Neural progenitor cell (in vitro differentiated cells): ENCODE measurements around the gene TRIM63. TPM values are rescaled to one million over a fixed set of nuclear protein-coding genes. Genes with fewer than 3 reads are reported as not detected.

Experiments used
- DNase-seq: peaks from one replicate; pipeline ENCODE4 v3.0.0-alpha.2; 2016; ENCODE audit warnings: low spot score
- H2AFZ ChIP-seq: fragments of 200-600 bp; sonication (generic); replicated peaks from 2 replicates; pipeline ENCODE4 v1.6.1; 2016; ENCODE audit warnings: antibody characterized with exemption
- H3F3A ChIP-seq: fragments of 200-600 bp; sonication (generic); 2 replicates; pipeline ENCODE4 v1.6.1; 2016; ENCODE audit warnings: antibody characterized with exemption, low read depth
- H3K27ac ChIP-seq: fragments of 200-600 bp; sonication (generic); 2 replicates; pipeline ENCODE4 v1.5.1; 2016; ENCODE audit warnings: mild to moderate bottlenecking
- H3K27me3 ChIP-seq: fragments of 200-600 bp; sonication (generic); 2 replicates; pipeline ENCODE4 v1.6.1; 2016; ENCODE audit warnings: mild to moderate bottlenecking, moderate library complexity
- H3K36me3 ChIP-seq: fragments of 200-600 bp; sonication (generic); 2 replicates; pipeline ENCODE4 v1.5.1; 2016
- H3K4me1 ChIP-seq: fragments of 200-600 bp; sonication (generic); 2 replicates; pipeline ENCODE4 v1.6.1; 2016; ENCODE audit warnings: mixed run types
- H3K4me2 ChIP-seq: fragments of 200-600 bp; sonication (generic); 2 replicates; pipeline ENCODE4 v1.6.1; 2016
- H3K4me3 ChIP-seq: fragments of 200-600 bp; sonication (generic); 2 replicates; pipeline ENCODE4 v1.5.1; 2016
- H3K79me2 ChIP-seq: fragments of 200-600 bp; sonication (generic); 2 replicates; pipeline ENCODE4 v1.6.1; 2016; ENCODE audit warnings: low read depth
- H3K9ac ChIP-seq: fragments of 200-600 bp; sonication (generic); 2 replicates; pipeline ENCODE4 v1.6.1; 2016
- H3K9me3 ChIP-seq: fragments of 200-600 bp; sonication (generic); 2 replicates; pipeline ENCODE4 v1.5.1; 2016; ENCODE audit warnings: low read depth
- H4K20me1 ChIP-seq: fragments of 200-600 bp; sonication (generic); 2 replicates; pipeline ENCODE4 v1.6.1; 2016; ENCODE audit warnings: low read depth
- H3K27ac Mint-ChIP-seq: 3 replicates; pipeline ENCODE4 v1.8.0; 2021; ENCODE audit warnings: mixed read lengths
- H3K27me3 Mint-ChIP-seq: 2 replicates; pipeline ENCODE4 v1.8.0; 2022; ENCODE audit warnings: low read depth, mild to moderate bottlenecking, inconsistent platforms, moderate library complexity, mixed read lengths; ENCODE audit not compliant: insufficient read depth
- H3K36me3 Mint-ChIP-seq: 3 replicates; pipeline ENCODE4 v1.8.0; 2021; ENCODE audit warnings: mixed read lengths
- H3K4me1 Mint-ChIP-seq: 3 replicates; pipeline ENCODE4 v1.8.0; 2021; ENCODE audit warnings: mixed read lengths
- H3K4me3 Mint-ChIP-seq: 3 replicates; pipeline ENCODE4 v1.8.0; 2021; ENCODE audit warnings: mild to moderate bottlenecking, moderate library complexity, mixed read lengths
- H3K9me3 Mint-ChIP-seq: 3 replicates; pipeline ENCODE4 v1.8.0; 2020; ENCODE audit warnings: mixed read lengths
- EZH2 ChIP-seq: fragments of 200-600 bp; sonication (generic); IDR thresholded peaks from 2 replicates; pipeline ENCODE4 v1.6.1; 2017; ENCODE audit warnings: antibody characterized with exemption, mild to moderate bottlenecking, moderate library complexity
- EZH2phosphoT487 ChIP-seq: fragments of 200-600 bp; sonication (generic); IDR thresholded peaks from 2 replicates; pipeline ENCODE4 v1.6.1; 2017; ENCODE audit warnings: antibody characterized with exemption
- small RNA-seq: library from RNA; depleted of rRNA; stranded (forward); fragments of <200 nt; gene quantifications from one replicate; pipeline ENCODE3, GENCODE V24; 2015
- total RNA-seq: library from RNA; depleted of rRNA; stranded (reverse); fragments of >200 nt; gene quantifications from 2 replicates; pipeline ENCODE4 v1.2.3, GENCODE V29; 2015; ENCODE audit warnings: low replicate concordance
- TF ChIP-seq, protein P1 (sequence below): fragments of 200-600 bp; sonication (generic); IDR thresholded peaks from 2 replicates; pipeline ENCODE4 v1.5.1; 2017; ENCODE audit warnings: antibody characterized with exemption, mild to moderate bottlenecking

TRIM63 gene
- total RNA-seq, 1 donor from 2014 or later, result not detected

DNA sequence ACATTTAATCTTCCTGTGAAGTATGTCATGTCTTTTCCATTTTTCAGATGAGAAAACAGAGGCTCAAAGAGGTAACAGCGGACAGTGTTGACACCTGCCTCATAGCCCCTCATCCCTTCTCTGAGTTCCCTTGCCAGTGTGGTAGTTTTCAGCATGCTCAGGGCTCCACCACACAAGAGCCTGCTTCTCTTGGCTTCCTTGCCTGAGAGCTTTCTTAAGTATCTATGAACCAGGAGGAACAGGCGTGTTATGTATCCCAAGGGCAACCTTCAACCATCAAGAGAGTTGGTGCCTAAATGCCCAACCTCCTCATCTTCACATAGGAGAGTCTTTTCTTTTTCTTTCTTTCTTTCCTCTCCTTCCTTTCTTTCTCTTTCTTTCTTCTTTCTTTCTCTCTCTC lies 63.7 kb downstream of the TRIM63 start:
- no peaks in the 10 kb centered on the region for H3K9me3 ChIP-seq
- peaks cover 7% of the 10 kb centered on the region for H3F3A ChIP-seq
- H3K9ac ChIP-seq, result no peak overlapping the region
- TF ChIP-seq EZH2, result no peak
- no peak for TF ChIP-seq EZH2phosphoT487
- TF ChIP-seq, protein P1, sequence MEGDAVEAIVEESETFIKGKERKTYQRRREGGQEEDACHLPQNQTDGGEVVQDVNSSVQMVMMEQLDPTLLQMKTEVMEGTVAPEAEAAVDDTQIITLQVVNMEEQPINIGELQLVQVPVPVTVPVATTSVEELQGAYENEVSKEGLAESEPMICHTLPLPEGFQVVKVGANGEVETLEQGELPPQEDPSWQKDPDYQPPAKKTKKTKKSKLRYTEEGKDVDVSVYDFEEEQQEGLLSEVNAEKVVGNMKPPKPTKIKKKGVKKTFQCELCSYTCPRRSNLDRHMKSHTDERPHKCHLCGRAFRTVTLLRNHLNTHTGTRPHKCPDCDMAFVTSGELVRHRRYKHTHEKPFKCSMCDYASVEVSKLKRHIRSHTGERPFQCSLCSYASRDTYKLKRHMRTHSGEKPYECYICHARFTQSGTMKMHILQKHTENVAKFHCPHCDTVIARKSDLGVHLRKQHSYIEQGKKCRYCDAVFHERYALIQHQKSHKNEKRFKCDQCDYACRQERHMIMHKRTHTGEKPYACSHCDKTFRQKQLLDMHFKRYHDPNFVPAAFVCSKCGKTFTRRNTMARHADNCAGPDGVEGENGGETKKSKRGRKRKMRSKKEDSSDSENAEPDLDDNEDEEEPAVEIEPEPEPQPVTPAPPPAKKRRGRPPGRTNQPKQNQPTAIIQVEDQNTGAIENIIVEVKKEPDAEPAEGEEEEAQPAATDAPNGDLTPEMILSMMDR, result no peak
- H3K27me3 ChIP-seq, result no peaks in the 10 kb centered on the region
- no peaks in the 10 kb centered on the region for H3K36me3 ChIP-seq
- H3K36me3 Mint-ChIP-seq, result no peaks in the 10 kb centered on the region
- no peak overlapping the region for H3K4me3 Mint-ChIP-seq
- no peak overlapping the region for H3K4me3 ChIP-seq
- H2AFZ ChIP-seq, result no peak overlapping the region
- H3K4me2 ChIP-seq, result no peak overlapping the region
- H3K9me3 Mint-ChIP-seq, result no peaks in the 10 kb centered on the region
- H3K27me3 Mint-ChIP-seq, result peaks cover 21% of the 10 kb centered on the region
- H4K20me1 ChIP-seq, result no peaks in the 10 kb centered on the region
- DNase-seq, result no peak
- H3K4me1 Mint-ChIP-seq, result peaks cover 5% of the 10 kb centered on the region
- H3K27ac ChIP-seq, result no peak overlapping the region
- H3K27ac Mint-ChIP-seq, result no peak overlapping the region
- peaks cover 9% of the 10 kb centered on the region for H3K4me1 ChIP-seq
- no peaks in the 10 kb centered on the region for H3K79me2 ChIP-seq

DNA sequence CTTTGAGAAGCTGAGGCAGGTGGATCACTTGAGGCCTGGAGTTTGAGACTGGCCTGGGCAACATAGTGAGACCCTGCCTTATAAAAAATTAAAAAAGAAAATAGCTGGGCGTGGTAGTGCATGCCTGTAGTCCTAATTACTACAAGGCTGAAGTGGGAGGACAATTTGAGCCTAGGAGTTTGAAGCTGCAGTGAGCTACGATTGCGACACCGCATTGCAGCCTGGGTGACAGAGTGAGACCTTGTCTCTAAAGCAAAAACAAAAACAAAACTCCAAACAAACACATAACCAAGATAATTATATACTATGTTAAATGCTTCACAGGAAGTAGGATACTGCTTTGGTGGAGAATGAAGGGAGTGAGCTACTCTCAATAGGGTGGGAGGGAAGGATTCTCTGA lies 64.2 kb downstream of the TRIM63 start:
- Histone ChIP-seq H3K27me3 (no peaks in the 10 kb centered on the region), H3K9me3 (no peaks in the 10 kb centered on the region), H3K27ac (no peak overlapping the region), H3K4me1 (peaks cover 14% of the 10 kb centered on the region), H3K36me3 (no peaks in the 10 kb centered on the region), H4K20me1 (no peaks in the 10 kb centered on the region), H3K4me2 (no peak overlapping the region), H3K4me3 (no peak overlapping the region), H3F3A (peaks cover 7% of the 10 kb centered on the region), H3K9ac (no peak overlapping the region), H3K79me2 (no peaks in the 10 kb centered on the region), H2AFZ (no peak overlapping the region)
- peaks cover 22% of the 10 kb centered on the region for H3K27me3 Mint-ChIP-seq
- H3K4me3 Mint-ChIP-seq, result no peak overlapping the region
- no peaks in the 10 kb centered on the region for H3K9me3 Mint-ChIP-seq
- H3K4me1 Mint-ChIP-seq, result peaks cover 10% of the 10 kb centered on the region
- no peaks in the 10 kb centered on the region for H3K36me3 Mint-ChIP-seq
- no peak overlapping the region for H3K27ac Mint-ChIP-seq
- no peak for DNase-seq
- no peak for TF ChIP-seq EZH2
- TF ChIP-seq EZH2phosphoT487, result no peak
- TF ChIP-seq, protein P1, result no peak

Small RNA genes within 50 kb of the gene (small RNA-seq; reads per million reads assigned to genes)
- gene RF00283 (not detected), gene RF00492 (not detected)

Other genes starting within 250 kb of the TRIM63 start
- 20.7 and 31.2 TPM in 2 replicates for gene MTFR1L, start 247.7 kb downstream of the TRIM63 start, total RNA-seq
- 15.2 and 17.1 TPM in 2 replicates for gene AUNIP, start 208.2 kb downstream of the TRIM63 start, total RNA-seq
- 1.1 and 3.7 TPM in 2 replicates for gene PAQR7, start 191.9 kb downstream of the TRIM63 start, total RNA-seq
- gene STMN1, start 161.2 kb downstream of the TRIM63 start, total RNA-seq, result 356 and 519 TPM in 2 replicates
- gene PAFAH2, start 69.6 kb downstream of the TRIM63 start, total RNA-seq, result 16.6 and 18.2 TPM in 2 replicates
- 0.95 and 2.1 TPM in 2 replicates for gene EXTL1, start 45.9 kb downstream of the TRIM63 start, total RNA-seq
- not detected in 2 replicates for gene SLC30A2, start 21.5 kb downstream of the TRIM63 start, total RNA-seq
- gene PDIK1L, start 44.2 kb upstream of the TRIM63 start, total RNA-seq, result 11.0 and 12.0 TPM in 2 replicates
- 0.28 and 0.50 TPM in 2 replicates for gene FAM110D, start 91.4 kb upstream of the TRIM63 start, total RNA-seq
- gene C1orf232, start 101.3 kb upstream of the TRIM63 start, total RNA-seq, result not detected in 2 replicates
- gene ZNF593, start 102.3 kb upstream of the TRIM63 start, total RNA-seq, result 3.3 and 13.3 TPM in 2 replicates
- 0.67 and 2.1 TPM in 2 replicates for gene ZNF593OS, start 104.2 kb upstream of the TRIM63 start, total RNA-seq
- 7.8 and 13.0 TPM in 2 replicates for gene CNKSR1, start 109.9 kb upstream of the TRIM63 start, total RNA-seq
- 0.40 TPM in 1 of 2 replicates, not detected in the other for gene CATSPER4, start 123.0 kb upstream of the TRIM63 start, total RNA-seq
- gene CEP85, start 166.6 kb upstream of the TRIM63 start, total RNA-seq, result 41.4 and 54.1 TPM in 2 replicates
- 15.6 and 41.9 TPM in 2 replicates for gene SH3BGRL3, start 212.5 kb upstream of the TRIM63 start, total RNA-seq
- gene UBXN11, start 239.0 kb upstream of the TRIM63 start, total RNA-seq, result 5.9 and 10.2 TPM in 2 replicates